Liver (tissue), 9 donors: Measurements from ENCODE around the gene STK4. TPM values are rescaled to one million over a fixed set of nuclear protein-coding genes. Genes with fewer than 3 reads are reported as not detected.

Source experiments
- DNase-seq: peaks from one replicate; pipeline ENCODE4 v3.0.0-alpha.2; 2017; ENCODE audit warnings: low spot score
- H3K27ac ChIP-seq, 2 donors: one replicate each; pipeline ENCODE4 v1.7.0; 2013; ENCODE audit warnings: inconsistent platforms in 2 of 2, low read length in 2 of 2, control low read depth in 1 of 2, low read depth in 1 of 2, mild to moderate bottlenecking in 1 of 2
- H3K27me3 ChIP-seq, 4 donors: one replicate each; pipeline versions ENCODE4 v1.6.1 to v1.7.0; 2013; ENCODE audit warnings: low read length in 3 of 4, inconsistent platforms in 1 of 4, mild to moderate bottlenecking in 1 of 4, moderate library complexity in 1 of 4; ENCODE audit not compliant: control insufficient read depth in 4 of 4, insufficient read depth in 4 of 4
- H3K36me3 ChIP-seq, 4 donors: one replicate each; pipeline versions ENCODE4 v1.6.1 to v1.7.0; 2013; ENCODE audit warnings: low read length in 3 of 4, mild to moderate bottlenecking in 3 of 4, low read depth in 1 of 4, moderate library complexity in 1 of 4; ENCODE audit not compliant: control insufficient read depth in 4 of 4, insufficient read depth in 3 of 4
- H3K4me1 ChIP-seq, 4 donors: one replicate each; pipeline versions ENCODE4 v1.6.1 to v1.7.0; 2013; ENCODE audit warnings: low read length in 3 of 4, mild to moderate bottlenecking in 3 of 4, moderate library complexity in 1 of 4; ENCODE audit not compliant: control insufficient read depth in 4 of 4, insufficient read depth in 4 of 4
- H3K4me3 ChIP-seq, 3 donors: one replicate each; pipeline versions ENCODE4 v1.6.1 to v1.7.0; 2013; ENCODE audit warnings: low read length in 3 of 3, control low read depth in 1 of 3, low read depth in 1 of 3, mild to moderate bottlenecking in 1 of 3
- H3K9ac ChIP-seq, 2 donors: one replicate each; pipeline ENCODE4 v1.7.0; 2013; ENCODE audit warnings: low read length in 2 of 2, mild to moderate bottlenecking in 2 of 2, moderate library complexity in 2 of 2, control low read depth in 1 of 2, low read depth in 1 of 2
- H3K9me3 ChIP-seq, 4 donors: one replicate each; pipeline versions ENCODE4 v1.6.1 to v1.7.0; 2013; ENCODE audit warnings: low read length in 3 of 4; ENCODE audit not compliant: control insufficient read depth in 4 of 4
- EGR1 ChIP-seq, 2 donors: IDR thresholded peaks; 2 replicates each; pipeline ENCODE4 v1.6.1; 2016 to 2018; ENCODE audit warnings: antibody characterized with exemption in 2 of 2, low read depth in 2 of 2
- FOXA2 ChIP-seq: IDR thresholded peaks from 2 replicates; pipeline ENCODE4 v1.6.1; 2016; ENCODE audit warnings: antibody characterized with exemption
- GABPA ChIP-seq, 2 donors: IDR thresholded peaks in 1 of 2; conservative IDR thresholded peaks in 1 of 2; 2 replicates each; pipeline ENCODE4 v1.6.1; 2016; ENCODE audit warnings: antibody characterized with exemption in 2 of 2, mild to moderate bottlenecking in 1 of 2, moderate library complexity in 1 of 2
- HNF4A ChIP-seq, 2 donors: conservative IDR thresholded peaks; 2 replicates each; pipeline ENCODE4 v1.6.1; 2016; ENCODE audit warnings: antibody characterized with exemption in 2 of 2, mild to moderate bottlenecking in 2 of 2
- HNF4G ChIP-seq: IDR thresholded peaks from 2 replicates; pipeline ENCODE4 v1.6.1; 2016; ENCODE audit warnings: antibody characterized with exemption
- NR2F2 ChIP-seq: IDR thresholded peaks from 2 replicates; pipeline ENCODE4 v1.6.1; 2016; ENCODE audit warnings: antibody characterized with exemption
- RAD21 ChIP-seq, 2 donors: IDR thresholded peaks; 2 replicates each; pipeline ENCODE4 v1.6.1; 2016; ENCODE audit warnings: antibody characterized with exemption in 2 of 2, mild to moderate bottlenecking in 2 of 2
- RXRA ChIP-seq, 2 donors: IDR thresholded peaks; 2 replicates each; pipeline ENCODE4 v1.6.1; 2017 to 2018; ENCODE audit warnings: antibody characterized with exemption in 2 of 2, mild to moderate bottlenecking in 1 of 2
- SP1 ChIP-seq: IDR thresholded peaks from 2 replicates; pipeline ENCODE4 v1.6.1; 2018; ENCODE audit warnings: antibody characterized with exemption, mild to moderate bottlenecking
- TAF1 ChIP-seq: conservative IDR thresholded peaks from 2 replicates; pipeline ENCODE4 v1.6.1; 2016; ENCODE audit warnings: antibody characterized with exemption, mild to moderate bottlenecking
- WGBS: extraction: QIAGEN DNeasy Blood & Tissue Kit; methylation state at CpG from one replicate; pipeline ENCODE4 v1.1.7; 2013; 5-methylcytosine and 5-hydroxymethylcytosine counted together
- polyA plus RNA-seq, 2 donors: library from polyadenylated mRNA; stranded (reverse) in 1 of 2; unstranded in 1 of 2; fragments of 200-250 nt in 1 of 2; fragments of >200 nt in 1 of 2; fragmentation: Nextera tagmentation in 1 of 2; extraction: Ambion mirVana in 1 of 2; gene quantifications; one replicate each; pipeline versions ENCODE4 v1.2.1 to v1.2.3, GENCODE V29; 2013 to 2015
- total RNA-seq, 2 donors: library from RNA; depleted of rRNA; stranded (reverse); fragments of >200 nt; gene quantifications; one replicate each; pipeline ENCODE4 v1.2.3, GENCODE V29; 2014
- TF ChIP-seq, protein P1 (sequence below): fragments of 150-350 bp; IDR thresholded peaks from 2 replicates; pipeline ENCODE4 v1.5.1; 2017; ENCODE audit warnings: improper control_type of control experiment, low read depth, low read length; ENCODE audit not compliant: missing input control
- TF ChIP-seq, protein P2 (sequence below): IDR thresholded peaks from 2 replicates; pipeline ENCODE4 v1.6.1; 2016; ENCODE audit warnings: antibody characterized with exemption, mild to moderate bottlenecking
- TF ChIP-seq, protein P3 (sequence below): IDR thresholded peaks from 2 replicates; pipeline ENCODE4 v1.6.1; 2016; ENCODE audit warnings: antibody characterized with exemption
- TF ChIP-seq, protein P4 (sequence below): IDR thresholded peaks from 2 replicates; pipeline ENCODE4 v1.6.1; 2016; ENCODE audit warnings: antibody characterized with exemption
- donor health status: healthy.
- donor health status: healthy.
- donor health status: healthy.
- donor health status: healthy.
- donor health status: healthy.

Gene STK4
- total and polyA plus RNA-seq, 4 donors: 3.7 to 20.8 (median 13.9) TPM

DNA sequence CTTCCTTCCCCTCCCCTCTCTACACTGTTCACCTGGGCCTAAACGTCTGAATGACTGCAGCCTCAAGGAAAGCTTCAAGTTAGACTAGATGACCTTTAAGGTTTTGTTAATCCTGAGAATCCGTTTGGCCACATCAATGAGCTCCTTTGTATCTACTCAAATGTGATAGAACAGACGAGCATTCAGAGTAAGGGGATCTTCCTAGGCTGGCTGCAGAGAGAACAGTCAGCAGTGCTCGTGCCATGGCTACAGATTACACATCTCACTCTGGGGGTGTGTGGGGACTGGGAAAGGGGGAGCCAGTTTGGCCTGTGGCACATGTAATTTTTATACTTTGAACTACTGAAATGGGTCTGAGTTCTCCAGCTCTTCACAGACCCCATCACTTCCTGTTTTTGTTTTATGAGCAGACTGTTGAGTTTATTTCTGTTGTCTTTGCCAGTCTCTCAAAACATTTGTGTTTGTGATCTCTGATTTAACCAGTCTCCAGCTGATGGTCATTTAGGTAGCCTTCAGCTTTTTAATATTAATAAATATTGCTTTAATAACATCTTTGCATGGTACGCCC is 83.7 kb downstream of the STK4 start:
- H3K36me3 ChIP-seq: peaks cover 0 to 3% (median under 1%) of the 10 kb centered on the region in 4 donors
- TF ChIP-seq RXRA (IDR thresholded peaks at IDR 0.05) (no peak), GABPA (IDR thresholded peaks at IDR 0.05 in 1 of 2, conservative IDR thresholded peaks at IDR 0.05 in 1 of 2) (no peak), SP1 (no peak), NR2F2 (no peak), EGR1 (IDR thresholded peaks at IDR 0.05; ENCODE audit: low read depth in 2 of 2) (no peak), RAD21 (IDR thresholded peaks at IDR 0.05) (no peak), HNF4G (no peak), HNF4A (conservative IDR thresholded peaks at IDR 0.05) (no peak), TAF1 (no peak)
- TF ChIP-seq, protein P1, sequence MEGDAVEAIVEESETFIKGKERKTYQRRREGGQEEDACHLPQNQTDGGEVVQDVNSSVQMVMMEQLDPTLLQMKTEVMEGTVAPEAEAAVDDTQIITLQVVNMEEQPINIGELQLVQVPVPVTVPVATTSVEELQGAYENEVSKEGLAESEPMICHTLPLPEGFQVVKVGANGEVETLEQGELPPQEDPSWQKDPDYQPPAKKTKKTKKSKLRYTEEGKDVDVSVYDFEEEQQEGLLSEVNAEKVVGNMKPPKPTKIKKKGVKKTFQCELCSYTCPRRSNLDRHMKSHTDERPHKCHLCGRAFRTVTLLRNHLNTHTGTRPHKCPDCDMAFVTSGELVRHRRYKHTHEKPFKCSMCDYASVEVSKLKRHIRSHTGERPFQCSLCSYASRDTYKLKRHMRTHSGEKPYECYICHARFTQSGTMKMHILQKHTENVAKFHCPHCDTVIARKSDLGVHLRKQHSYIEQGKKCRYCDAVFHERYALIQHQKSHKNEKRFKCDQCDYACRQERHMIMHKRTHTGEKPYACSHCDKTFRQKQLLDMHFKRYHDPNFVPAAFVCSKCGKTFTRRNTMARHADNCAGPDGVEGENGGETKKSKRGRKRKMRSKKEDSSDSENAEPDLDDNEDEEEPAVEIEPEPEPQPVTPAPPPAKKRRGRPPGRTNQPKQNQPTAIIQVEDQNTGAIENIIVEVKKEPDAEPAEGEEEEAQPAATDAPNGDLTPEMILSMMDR: no peak
- TF ChIP-seq, protein P2, sequence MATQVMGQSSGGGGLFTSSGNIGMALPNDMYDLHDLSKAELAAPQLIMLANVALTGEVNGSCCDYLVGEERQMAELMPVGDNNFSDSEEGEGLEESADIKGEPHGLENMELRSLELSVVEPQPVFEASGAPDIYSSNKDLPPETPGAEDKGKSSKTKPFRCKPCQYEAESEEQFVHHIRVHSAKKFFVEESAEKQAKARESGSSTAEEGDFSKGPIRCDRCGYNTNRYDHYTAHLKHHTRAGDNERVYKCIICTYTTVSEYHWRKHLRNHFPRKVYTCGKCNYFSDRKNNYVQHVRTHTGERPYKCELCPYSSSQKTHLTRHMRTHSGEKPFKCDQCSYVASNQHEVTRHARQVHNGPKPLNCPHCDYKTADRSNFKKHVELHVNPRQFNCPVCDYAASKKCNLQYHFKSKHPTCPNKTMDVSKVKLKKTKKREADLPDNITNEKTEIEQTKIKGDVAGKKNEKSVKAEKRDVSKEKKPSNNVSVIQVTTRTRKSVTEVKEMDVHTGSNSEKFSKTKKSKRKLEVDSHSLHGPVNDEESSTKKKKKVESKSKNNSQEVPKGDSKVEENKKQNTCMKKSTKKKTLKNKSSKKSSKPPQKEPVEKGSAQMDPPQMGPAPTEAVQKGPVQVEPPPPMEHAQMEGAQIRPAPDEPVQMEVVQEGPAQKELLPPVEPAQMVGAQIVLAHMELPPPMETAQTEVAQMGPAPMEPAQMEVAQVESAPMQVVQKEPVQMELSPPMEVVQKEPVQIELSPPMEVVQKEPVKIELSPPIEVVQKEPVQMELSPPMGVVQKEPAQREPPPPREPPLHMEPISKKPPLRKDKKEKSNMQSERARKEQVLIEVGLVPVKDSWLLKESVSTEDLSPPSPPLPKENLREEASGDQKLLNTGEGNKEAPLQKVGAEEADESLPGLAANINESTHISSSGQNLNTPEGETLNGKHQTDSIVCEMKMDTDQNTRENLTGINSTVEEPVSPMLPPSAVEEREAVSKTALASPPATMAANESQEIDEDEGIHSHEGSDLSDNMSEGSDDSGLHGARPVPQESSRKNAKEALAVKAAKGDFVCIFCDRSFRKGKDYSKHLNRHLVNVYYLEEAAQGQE: no peak
- TF ChIP-seq, protein P3, sequence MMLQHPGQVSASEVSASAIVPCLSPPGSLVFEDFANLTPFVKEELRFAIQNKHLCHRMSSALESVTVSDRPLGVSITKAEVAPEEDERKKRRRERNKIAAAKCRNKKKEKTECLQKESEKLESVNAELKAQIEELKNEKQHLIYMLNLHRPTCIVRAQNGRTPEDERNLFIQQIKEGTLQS: no peak
- H3K4me3 ChIP-seq: no peak overlapping the region
- no peak overlapping the region for H3K27ac ChIP-seq
- 77% methylated on average over 5 of the region's 5 CpGs for WGBS
- H3K27me3 ChIP-seq: no peaks in the 10 kb centered on the region
- DNase-seq: no peak
- H3K4me1 ChIP-seq: no peaks in the 10 kb centered on the region
- H3K9me3 ChIP-seq: no peaks in the 10 kb centered on the region
- H3K9ac ChIP-seq: no peak overlapping the region

DNA sequence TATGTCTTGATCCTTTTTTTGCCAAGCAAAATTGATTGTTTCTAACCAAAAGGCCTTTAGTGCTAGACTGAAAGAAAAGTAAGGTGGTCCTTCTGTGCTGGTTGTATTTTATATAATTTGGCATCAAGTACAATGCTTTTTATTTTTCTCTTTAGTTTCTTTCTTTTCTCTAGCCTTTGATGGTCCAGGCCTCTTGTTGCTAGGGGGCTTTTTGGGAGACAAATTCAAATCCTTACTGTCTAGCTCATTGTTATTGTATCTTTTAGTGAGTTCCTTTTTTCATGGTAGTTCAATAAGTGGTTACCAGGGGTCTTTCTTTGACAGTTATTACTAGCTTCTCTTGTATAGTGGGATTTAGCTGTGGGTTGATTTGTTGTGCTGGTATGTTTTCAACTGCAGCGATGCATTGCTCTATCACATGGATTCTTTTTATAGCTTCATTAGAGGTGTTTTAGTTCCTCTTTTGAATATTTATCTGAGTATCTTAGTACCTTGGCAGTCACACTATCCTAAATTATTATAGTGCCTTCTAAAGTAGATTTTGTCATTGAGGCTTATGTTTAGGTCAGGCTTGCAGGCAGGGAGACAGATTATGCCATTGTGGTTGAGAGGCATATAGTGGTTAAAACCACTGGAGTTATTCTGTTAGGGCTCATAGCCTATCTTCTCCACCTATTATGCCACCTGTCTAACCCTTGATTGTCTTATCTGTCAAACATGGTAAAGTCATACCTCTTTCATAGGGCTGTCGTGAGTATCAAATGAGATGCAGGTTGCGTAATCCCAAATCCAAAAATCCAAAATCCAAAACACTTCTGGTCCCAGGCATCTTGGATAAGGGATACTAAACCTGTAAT is 85.1 kb downstream of the STK4 start:
- 80% methylated on average over 3 of the region's 3 CpGs for WGBS
- Histone ChIP-seq H3K27me3 (no peaks in the 10 kb centered on the region), H3K36me3 (peaks cover 0 to 3% (median under 1%) of the 10 kb centered on the region in 4 donors), H3K9me3 (no peaks in the 10 kb centered on the region), H3K27ac (no peak overlapping the region), H3K4me1 (no peaks in the 10 kb centered on the region), H3K9ac (no peak overlapping the region), H3K4me3 (no peak overlapping the region)
- DNase-seq: no peak
- TF ChIP-seq, protein P4, sequence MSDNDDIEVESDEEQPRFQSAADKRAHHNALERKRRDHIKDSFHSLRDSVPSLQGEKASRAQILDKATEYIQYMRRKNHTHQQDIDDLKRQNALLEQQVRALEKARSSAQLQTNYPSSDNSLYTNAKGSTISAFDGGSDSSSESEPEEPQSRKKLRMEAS: no peak
- TF ChIP-seq FOXA2: no peak
